H9 (cell line): ENCODE data around the gene DNAH1. TPM values are rescaled to one million over a fixed set of nuclear protein-coding genes. Genes with fewer than 3 reads are reported as not detected.

Experiments used
- DNase-seq: peaks from one replicate; pipeline ENCODE4 v3.0.0-alpha.2; 2017
- H2AFZ ChIP-seq: one replicate; pipeline ENCODE4 v1.6.1; 2013; ENCODE audit warnings: mild to moderate bottlenecking, low read length, control low read depth, moderate library complexity
- H2AK5ac ChIP-seq: 2 replicates; pipeline ENCODE4 v1.6.1; 2013; ENCODE audit warnings: low read length, control low read depth, mixed read lengths; ENCODE audit not compliant: insufficient read length
- H2BK120ac ChIP-seq: one replicate; pipeline ENCODE4 v1.6.1; 2013; ENCODE audit warnings: low read depth, mild to moderate bottlenecking, low read length, control low read depth, inconsistent platforms; ENCODE audit not compliant: poor library complexity, severe bottlenecking
- H2BK12ac ChIP-seq: 2 replicates; pipeline ENCODE4 v1.6.1; 2013; ENCODE audit warnings: low read length, control low read depth, mixed read lengths, low read depth; ENCODE audit not compliant: insufficient read length
- H2BK15ac ChIP-seq: 2 replicates; pipeline ENCODE4 v1.6.1; 2013; ENCODE audit warnings: low read depth, low read length, control low read depth
- H2BK20ac ChIP-seq: one replicate; pipeline ENCODE4 v1.6.1; 2013; ENCODE audit warnings: low read depth, mild to moderate bottlenecking, low read length, control low read depth, inconsistent platforms; ENCODE audit not compliant: poor library complexity, severe bottlenecking
- H2BK5ac ChIP-seq: 2 replicates; pipeline ENCODE4 v1.6.1; 2013; ENCODE audit warnings: low read length, control low read depth, mixed read lengths; ENCODE audit not compliant: insufficient read length
- H3K14ac ChIP-seq: 2 replicates; pipeline ENCODE4 v1.6.1; 2013; ENCODE audit warnings: low read length, control low read depth; ENCODE audit not compliant: insufficient read depth
- H3K18ac ChIP-seq: 2 replicates; pipeline ENCODE4 v1.6.1; 2013; ENCODE audit warnings: low read depth, mild to moderate bottlenecking, mixed read lengths, low read length, control low read depth; ENCODE audit not compliant: insufficient read length
- H3K23ac ChIP-seq: 2 replicates; pipeline ENCODE4 v1.6.1; 2013; ENCODE audit warnings: low read length, control low read depth, mixed read lengths, low read depth; ENCODE audit not compliant: insufficient read length
- H3K23me2 ChIP-seq: 2 replicates; pipeline ENCODE4 v1.6.1; 2013; ENCODE audit warnings: low read depth, mild to moderate bottlenecking, mixed read lengths, low read length, control low read depth; ENCODE audit not compliant: insufficient read length, poor library complexity, severe bottlenecking
- H3K27ac ChIP-seq: 2 replicates; pipeline ENCODE4 v1.5.1; 2013; ENCODE audit warnings: low read length, control low read depth, mixed read lengths, low read depth; ENCODE audit not compliant: insufficient read length
- H3K27me3 ChIP-seq: 2 replicates; pipeline ENCODE4 v1.6.1; 2013; ENCODE audit warnings: low read length, control low read depth, inconsistent platforms; ENCODE audit not compliant: insufficient read depth
- H3K4ac ChIP-seq: 2 replicates; pipeline ENCODE4 v1.6.1; 2013; ENCODE audit warnings: low read depth, mild to moderate bottlenecking, control low read depth, inconsistent platforms, low read length, moderate library complexity
- H3K4me1 ChIP-seq: 2 replicates; pipeline ENCODE4 v1.6.1; 2013; ENCODE audit warnings: low read length, control low read depth, inconsistent platforms; ENCODE audit not compliant: insufficient read depth
- H3K4me2 ChIP-seq: 2 replicates; pipeline ENCODE4 v1.6.1; 2013; ENCODE audit warnings: low read length, control low read depth, mixed read lengths; ENCODE audit not compliant: insufficient read length, insufficient read depth
- H3K56ac ChIP-seq: 2 replicates; pipeline ENCODE4 v1.6.1; 2013; ENCODE audit warnings: low read depth, mild to moderate bottlenecking, mixed read lengths, low read length, control low read depth; ENCODE audit not compliant: insufficient read length
- H3K79me1 ChIP-seq: 2 replicates; pipeline ENCODE4 v1.6.1; 2013; ENCODE audit warnings: low read depth, mild to moderate bottlenecking, moderate library complexity, low read length, control low read depth, inconsistent platforms; ENCODE audit not compliant: insufficient read depth, poor library complexity, severe bottlenecking
- H3K79me2 ChIP-seq: 2 replicates; pipeline ENCODE4 v1.6.1; 2013; ENCODE audit warnings: low read length, control low read depth, inconsistent platforms; ENCODE audit not compliant: insufficient read depth
- H3K9ac ChIP-seq: 2 replicates; pipeline ENCODE4 v1.6.1; 2013; ENCODE audit warnings: low read length, control low read depth, mixed read lengths; ENCODE audit not compliant: insufficient read length; ENCODE audit errors: extremely low read depth
- H3K9me3 ChIP-seq: one replicate; pipeline ENCODE4 v1.6.1; 2013; ENCODE audit warnings: low read depth, low read length, inconsistent platforms; ENCODE audit not compliant: control insufficient read depth
- H3T11ph ChIP-seq: one replicate; pipeline ENCODE4 v1.6.1; 2013; ENCODE audit warnings: mild to moderate bottlenecking, low read length, control low read depth, inconsistent platforms
- H4K20me1 ChIP-seq: one replicate; pipeline ENCODE4 v1.6.1; 2013; ENCODE audit not compliant: control insufficient read depth, insufficient read length, insufficient read depth
- H4K5ac ChIP-seq: 2 replicates; pipeline ENCODE4 v1.6.1; 2013; ENCODE audit warnings: low read depth, mild to moderate bottlenecking, mixed read lengths, low read length, control low read depth; ENCODE audit not compliant: insufficient read length
- H4K8ac ChIP-seq: replicated peaks from 2 replicates; pipeline ENCODE4 v1.6.1; 2013; ENCODE audit warnings: low read length, control low read depth, mixed read lengths, low read depth; ENCODE audit not compliant: insufficient read length
- H4K91ac ChIP-seq: 2 replicates; pipeline ENCODE4 v1.6.1; 2013; ENCODE audit warnings: low read depth, mild to moderate bottlenecking, moderate library complexity, mixed read lengths, low read length, control low read depth; ENCODE audit not compliant: insufficient read length
- H3K27ac Mint-ChIP-seq, 3 experiments: 2 replicates in 2 of 3; 3 replicates in 1 of 3; pipeline ENCODE4 v1.8.0; 2020 to 2021; ENCODE audit warnings: mixed read lengths in 3 of 3, mild to moderate bottlenecking in 1 of 3, moderate library complexity in 1 of 3
- H3K27me3 Mint-ChIP-seq: 2 replicates; pipeline ENCODE4 v1.8.0; 2021; ENCODE audit warnings: low read depth, mild to moderate bottlenecking, moderate library complexity, mixed read lengths
- H3K36me3 Mint-ChIP-seq, 3 experiments: 2 replicates in 2 of 3; 3 replicates in 1 of 3; pipeline ENCODE4 v1.8.0; 2020 to 2021; ENCODE audit warnings: low read depth in 3 of 3, mixed read lengths in 3 of 3; ENCODE audit not compliant: insufficient read depth in 1 of 3
- H3K4me1 Mint-ChIP-seq, 2 experiments: 2 replicates each; pipeline ENCODE4 v1.8.0; 2020; ENCODE audit warnings: mixed read lengths in 2 of 2
- H3K4me3 Mint-ChIP-seq, 2 experiments: 2 replicates in 1 of 2; 3 replicates in 1 of 2; pipeline ENCODE4 v1.8.0; 2020 to 2021; ENCODE audit warnings: mild to moderate bottlenecking in 2 of 2, mixed read lengths in 2 of 2, moderate library complexity in 1 of 2
- H3K9me3 Mint-ChIP-seq, 2 experiments: 2 replicates in 1 of 2; 3 replicates in 1 of 2; pipeline ENCODE4 v1.8.0; 2020; ENCODE audit warnings: mild to moderate bottlenecking in 2 of 2, mixed read lengths in 2 of 2, moderate library complexity in 1 of 2
- CTCF ChIP-seq: fragments of 200-600 bp; sonication (generic); conservative IDR thresholded peaks from 3 replicates; pipeline ENCODE4 v1.8.0; 2021; ENCODE audit warnings: antibody characterized with exemption, mild to moderate bottlenecking
- WGBS: extraction: QIAGEN DNeasy Blood & Tissue Kit; methylation state at CpG from one replicate; pipeline ENCODE4 v1.1.7; 2013; ENCODE audit warnings: missing lambda C conversion rate, low lambda C conversion rate, mixed read lengths; ENCODE audit not compliant: insufficient read length; ENCODE audit errors: extremely low coverage; 5-methylcytosine and 5-hydroxymethylcytosine counted together
- total RNA-seq: library from RNA; stranded (reverse); gene quantifications from 2 replicates; pipeline ENCODE4 v1.2.1, GENCODE V29; 2021

The DNAH1 gene
- total RNA-seq, 1 experiment from 2014 or later, result 2.0 TPM

GRCh38 chr3:52357151-52358080 is 41.3 kb downstream of the DNAH1 start:
- H3K9ac ChIP-seq, result no peak overlapping the region
- H4K8ac ChIP-seq, result no peak overlapping the region
- no peak overlapping the region for H2BK15ac ChIP-seq
- H2BK120ac ChIP-seq, result no peak overlapping the region
- H3K4me2 ChIP-seq, result no peak overlapping the region
- no peak overlapping the region for H2BK5ac ChIP-seq
- no peak for DNase-seq
- no peaks in the 10 kb centered on the region for H3K79me1 ChIP-seq
- no peak overlapping the region for H3K56ac ChIP-seq
- no peaks in the 10 kb centered on the region for H3K79me2 ChIP-seq
- H2BK12ac ChIP-seq, result no peak overlapping the region
- no peak overlapping the region for H4K5ac ChIP-seq
- no peak overlapping the region for H3K4ac ChIP-seq
- H4K20me1 ChIP-seq, result no peaks in the 10 kb centered on the region
- no peaks in the 10 kb centered on the region for H3K9me3 Mint-ChIP-seq
- H3K9me3 ChIP-seq, result no peaks in the 10 kb centered on the region
- H2AK5ac ChIP-seq, result no peak overlapping the region
- no peak overlapping the region for H3K23ac ChIP-seq
- TF ChIP-seq CTCF, result no peak
- no peak overlapping the region for H3K27ac ChIP-seq
- H2AFZ ChIP-seq, result no peak overlapping the region
- H3K4me1 ChIP-seq, result no peaks in the 10 kb centered on the region
- H3K27ac Mint-ChIP-seq, result no peak overlapping the region
- no peak overlapping the region for H3T11ph ChIP-seq
- no peak overlapping the region for H3K4me3 Mint-ChIP-seq
- no peaks in the 10 kb centered on the region for H3K27me3 Mint-ChIP-seq
- no peak overlapping the region for H4K91ac ChIP-seq
- no peak overlapping the region; the same call in 1 of the 2 replicates for H3K14ac ChIP-seq
- H3K23me2 ChIP-seq, result no peaks in the 10 kb centered on the region
- no peak overlapping the region for H2BK20ac ChIP-seq
- no CpG with 5 or more reads among the region's 27 CpGs for WGBS
- H3K36me3 Mint-ChIP-seq, result no peaks in the 10 kb centered on the region
- H3K27me3 ChIP-seq, result no peaks in the 10 kb centered on the region
- H3K18ac ChIP-seq, result no peak overlapping the region
- H3K4me1 Mint-ChIP-seq, result peaks cover 3 to 5% of the 10 kb centered on the region in 2 experiments; a peak in 2 of 4 replicates
